HG02678 (cell line): Measurements from ENCODE around the gene SPEN.

Experiments used
- ATAC-seq: cut with Tn5 transposase; IDR thresholded peaks from one replicate; pipeline ENCODE4 v1.9.1; 2021; ENCODE audit warnings: mild to moderate bottlenecking, moderate library complexity; ENCODE audit not compliant: unreplicated experiment

SPEN gene

GRCh38 chr1:15946571-15947381, 99.3 kb downstream of the SPEN start:
- ATAC-seq = no peak

GRCh38 chr1:15947382-15948090, 100.0 kb downstream of the SPEN start:
- no peak for ATAC-seq

DNA sequence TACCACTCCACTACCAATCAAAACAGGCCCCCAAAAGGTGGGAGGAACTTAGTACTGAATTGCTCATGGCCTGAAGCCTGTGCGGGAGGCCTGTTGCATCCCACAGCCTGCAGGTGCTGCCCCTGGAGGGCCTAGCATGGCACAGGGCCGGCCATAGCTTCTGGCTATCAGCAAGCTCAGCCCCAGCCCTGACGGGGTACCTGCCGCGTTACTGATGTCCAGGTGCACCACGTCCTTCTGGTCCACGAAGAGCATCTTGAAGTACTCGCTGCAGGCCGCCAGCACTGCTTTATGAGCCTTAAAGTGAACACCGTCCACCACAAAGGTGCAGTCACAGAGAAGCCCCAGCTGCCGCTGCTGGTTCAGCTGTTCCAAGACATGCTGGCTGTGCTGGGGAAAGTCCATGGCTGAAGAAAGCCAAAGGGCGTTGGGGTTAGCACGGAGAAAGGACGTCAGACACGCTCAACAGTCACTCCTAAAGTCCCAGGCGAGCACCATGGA, 100.6 kb downstream of the SPEN start:
- no peak for ATAC-seq

DNA sequence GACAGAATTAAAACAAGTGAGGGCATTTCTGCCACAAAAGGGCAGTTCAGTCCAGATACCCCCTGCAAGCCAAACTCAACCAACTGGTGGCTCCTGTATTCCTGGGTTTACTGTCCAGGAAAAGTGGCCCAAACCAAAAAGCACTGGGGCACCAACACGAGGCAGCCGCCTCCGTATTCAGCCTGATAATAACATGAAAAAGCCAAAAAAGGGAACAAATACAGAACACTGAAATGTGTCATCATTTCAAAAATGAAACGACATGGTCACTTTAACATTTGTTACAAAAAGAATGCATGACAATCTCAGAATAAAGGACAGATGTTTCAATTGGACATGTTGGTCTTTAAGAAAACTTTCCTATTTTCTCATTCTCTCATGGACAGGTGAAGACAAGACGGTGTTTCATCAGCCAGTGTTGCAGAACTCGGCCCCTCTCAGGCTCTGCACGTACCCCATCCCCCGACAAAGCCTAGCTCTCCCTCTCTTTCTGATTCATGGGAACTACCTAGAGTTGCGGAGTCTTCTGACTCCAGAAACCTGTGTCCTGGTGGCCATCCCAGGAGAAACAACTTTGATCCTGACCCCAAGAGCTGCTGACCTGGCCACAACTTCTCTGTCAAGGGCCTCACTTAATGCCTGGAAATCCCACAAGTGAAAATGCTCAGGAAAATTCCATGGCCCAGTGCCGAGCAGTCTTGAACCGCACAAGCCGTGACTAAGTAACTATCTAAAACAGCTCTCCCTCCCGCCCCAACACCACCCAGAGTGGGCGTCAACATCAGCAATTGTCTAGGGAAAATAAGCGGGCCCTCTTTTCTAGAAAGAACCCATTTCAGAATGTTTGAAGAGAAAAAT, 101.3 kb downstream of the SPEN start:
- ATAC-seq = peak; percentile 16

GRCh38 chr1:15949453-15950245, 102.1 kb downstream of the SPEN start:
- ATAC-seq = peak; percentile 75

GRCh38 chr1:15950302-15950701, 102.8 kb downstream of the SPEN start:
- no peak for ATAC-seq

DNA sequence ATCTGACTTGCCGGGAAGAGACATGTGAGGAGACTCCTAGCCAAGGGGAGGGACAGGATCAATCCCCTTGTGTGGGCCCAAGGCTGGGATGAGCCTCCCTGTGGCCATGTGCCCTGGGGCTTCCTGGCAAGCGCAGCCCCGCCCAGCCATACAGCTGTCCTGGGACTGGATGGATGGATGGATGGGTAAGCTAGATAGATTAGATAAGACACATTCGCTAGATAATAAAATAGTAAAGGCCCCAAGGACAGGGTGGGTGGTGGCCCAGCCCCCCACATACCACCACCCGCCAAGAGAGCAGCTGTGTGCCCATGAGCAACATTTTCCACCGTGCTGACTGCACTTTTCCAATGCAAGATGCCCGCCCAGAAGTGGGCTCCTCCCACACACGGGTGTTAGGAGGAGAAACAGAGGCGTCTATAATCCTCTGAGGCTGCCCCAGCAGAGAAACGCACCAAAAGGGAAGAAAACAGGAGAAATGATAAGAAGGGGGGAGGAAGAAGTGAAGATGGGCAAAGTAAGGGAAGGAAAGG, 103.3 kb downstream of the SPEN start:
- ATAC-seq = no peak

GRCh38 chr1:15951341-15952153, 104.0 kb downstream of the SPEN start:
- ATAC-seq = no peak

DNA sequence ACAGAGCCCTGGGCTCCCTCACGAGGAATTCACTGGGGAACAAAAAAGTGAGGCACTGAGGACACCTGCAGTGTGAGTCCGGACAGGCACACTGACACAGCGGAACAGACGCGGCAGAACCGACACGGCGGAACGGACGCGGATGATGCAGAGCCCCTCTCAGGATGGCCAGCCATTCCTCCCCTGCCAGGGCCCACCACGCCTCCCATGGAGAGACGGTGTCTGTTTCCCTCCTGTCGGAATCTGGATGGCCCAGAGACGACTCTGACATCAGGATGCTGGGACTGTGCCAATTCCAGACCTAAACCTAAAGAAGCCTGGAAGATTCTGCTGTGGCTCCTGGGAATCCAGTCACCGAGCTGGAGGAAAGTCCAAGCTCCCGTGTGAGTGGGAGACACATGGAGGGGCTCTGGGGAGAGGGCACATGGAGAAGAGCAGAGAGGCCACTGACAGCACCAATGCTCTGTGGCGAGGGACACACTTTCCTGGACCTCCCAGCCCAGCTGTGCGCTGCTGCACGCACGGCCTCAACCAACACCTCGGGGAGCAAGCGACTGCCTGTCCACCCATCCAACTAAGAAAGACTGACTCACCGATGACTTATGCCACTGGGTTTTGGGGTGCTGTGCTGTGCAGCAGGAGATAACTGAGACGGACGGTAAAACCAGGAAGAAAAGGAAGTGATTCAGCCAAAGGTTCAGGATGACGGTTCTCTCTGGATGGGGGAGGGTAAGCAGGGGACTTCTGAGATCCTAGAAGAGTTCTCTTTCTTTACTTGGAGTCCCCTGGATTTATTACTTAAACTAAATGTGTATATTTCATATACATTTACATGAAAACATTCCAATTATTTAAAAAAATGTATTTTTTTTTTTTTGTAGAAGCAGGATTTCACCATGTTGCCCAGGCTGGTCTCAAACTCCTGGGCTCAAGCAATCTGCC, 105.1 kb downstream of the SPEN start:
- ATAC-seq = no peak

- ATAC-seq = no peak
These were observed 105.8 kb downstream of the SPEN start for GRCh38 chr1:15953294-15953771.

- no peak for ATAC-seq
These were observed 106.3 kb downstream of the SPEN start for GRCh38 chr1:15953791-15954241.

DNA sequence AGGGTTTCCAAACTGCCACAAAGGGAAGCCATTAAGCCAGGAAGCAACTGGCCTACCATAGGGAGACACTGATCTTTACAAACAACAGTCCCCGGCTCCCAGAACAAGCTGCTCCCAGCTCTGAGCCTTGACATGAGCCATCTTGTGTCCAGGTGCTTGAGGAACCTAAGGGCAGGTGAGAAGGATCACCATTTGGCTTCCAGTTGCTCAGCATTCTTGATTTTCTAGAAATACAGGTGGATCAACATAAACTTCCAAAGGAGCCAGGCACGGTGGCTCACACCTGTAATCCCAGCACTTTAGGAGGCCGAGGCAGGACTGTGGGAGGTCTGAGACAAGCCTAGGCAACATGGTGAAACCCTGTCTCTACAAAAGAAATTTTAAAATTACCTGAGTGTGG, 106.8 kb downstream of the SPEN start:
- ATAC-seq = no peak

DNA sequence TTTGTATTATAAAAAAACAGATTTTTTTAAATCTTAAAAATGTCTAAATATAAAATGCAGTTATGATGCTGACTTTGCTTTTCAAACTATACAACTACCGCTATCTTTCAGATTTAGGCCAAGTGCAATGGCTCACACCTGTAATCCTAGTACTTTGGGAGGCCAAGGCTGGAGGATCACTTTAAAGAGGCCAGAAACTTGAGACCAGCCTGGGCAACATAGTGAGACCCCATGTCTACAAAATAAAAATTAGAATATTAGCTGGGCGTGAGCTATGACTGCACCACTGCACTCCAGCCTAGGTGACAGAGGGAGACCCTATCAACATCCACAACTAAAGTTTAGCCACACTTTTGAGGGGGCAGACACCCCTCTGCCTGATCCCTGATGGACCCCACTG, 108.0 kb downstream of the SPEN start:
- no peak for ATAC-seq

GRCh38 chr1:15956150-15956549, 108.6 kb downstream of the SPEN start:
- no peak for ATAC-seq

- no peak for ATAC-seq
These were observed 110.0 kb downstream of the SPEN start for GRCh38 chr1:15957221-15958095.

DNA sequence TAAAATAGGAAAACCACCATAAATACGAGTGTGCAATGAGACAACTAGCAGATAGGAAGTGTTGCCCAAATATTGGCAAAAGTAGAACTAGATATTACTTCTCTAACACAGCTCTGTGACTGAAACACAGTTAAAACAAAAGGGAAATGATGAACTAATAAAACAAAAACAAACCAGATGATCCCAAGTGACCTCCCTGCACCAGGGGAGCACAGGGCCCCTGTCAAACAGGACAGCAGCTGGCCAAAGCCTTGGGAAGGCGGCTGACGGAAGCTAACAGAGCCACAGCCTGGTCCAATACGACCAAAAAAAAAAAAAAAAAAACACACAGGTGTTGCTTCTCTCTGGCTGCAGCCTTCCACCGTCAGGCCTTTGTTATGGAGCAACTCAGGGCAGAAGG, 110.6 kb downstream of the SPEN start:
- ATAC-seq = no peak

- ATAC-seq = no peak
These were observed 111.3 kb downstream of the SPEN start for GRCh38 chr1:15958793-15959192.
